GM19328 (cell line): ENCODE data around the gene SMIM3.
"Not testable (repeated sequence)": the region's sequence is repeated elsewhere in the genome, so short reads cannot be mapped to it uniquely, and the experiment has no call there.

Experiments used
- ATAC-seq: cut with Tn5 transposase; IDR thresholded peaks from one replicate; pipeline ENCODE4 v1.9.1; 2021; ENCODE audit warnings: mild to moderate bottlenecking, moderate library complexity; ENCODE audit not compliant: unreplicated experiment

Gene SMIM3

GRCh38 chr5:150793423-150793888 lies 14.9 kb downstream of the SMIM3 start:
- ATAC-seq: not testable (repeated sequence)

- no peak for ATAC-seq
These were observed 16.4 kb downstream of the SMIM3 start for GRCh38 chr5:150794927-150795326.

GRCh38 chr5:150797384-150797783 lies 18.8 kb downstream of the SMIM3 start:
- ATAC-seq: no peak

DNA sequence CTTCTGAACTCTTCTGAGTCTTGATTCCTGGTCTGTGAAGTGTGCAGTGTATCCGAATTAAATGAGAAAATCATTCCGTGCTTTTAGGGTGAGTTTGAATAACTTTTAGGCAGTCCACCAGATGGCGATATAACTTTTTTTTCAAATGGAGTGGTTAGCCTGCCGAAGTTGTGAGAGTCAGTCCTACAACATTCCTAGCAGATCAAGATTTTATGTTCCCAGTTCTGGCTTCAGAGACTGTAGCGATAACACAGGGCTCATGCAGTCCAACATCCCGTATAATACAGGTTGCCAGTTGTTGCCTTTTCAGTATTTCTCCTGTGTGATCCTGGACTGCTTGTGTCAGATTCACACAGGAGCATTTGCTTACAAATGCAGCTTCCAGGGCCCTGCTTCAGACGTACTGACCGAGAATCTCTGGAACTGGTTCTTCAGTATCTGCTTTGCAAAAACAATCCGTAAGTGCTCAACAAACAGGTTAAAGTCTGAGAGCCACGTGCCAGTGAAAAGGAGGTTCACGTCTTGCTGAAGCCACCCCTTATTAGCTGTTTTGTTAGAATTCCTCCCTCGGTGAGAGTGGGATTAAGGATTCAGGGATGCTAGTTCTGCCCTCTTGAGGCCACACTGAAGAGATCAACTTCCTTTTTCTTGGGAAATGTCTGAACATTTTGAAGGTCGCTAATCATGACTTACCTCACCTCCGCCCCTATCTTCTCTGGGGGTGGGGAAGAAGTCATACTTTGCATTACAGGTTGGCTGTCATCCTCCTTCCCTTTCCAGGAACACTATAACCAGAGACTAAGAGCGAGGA lies 22.8 kb downstream of the SMIM3 start:
- no peak for ATAC-seq

GRCh38 chr5:150804388-150804787 lies 25.8 kb downstream of the SMIM3 start:
- ATAC-seq: no peak

DNA sequence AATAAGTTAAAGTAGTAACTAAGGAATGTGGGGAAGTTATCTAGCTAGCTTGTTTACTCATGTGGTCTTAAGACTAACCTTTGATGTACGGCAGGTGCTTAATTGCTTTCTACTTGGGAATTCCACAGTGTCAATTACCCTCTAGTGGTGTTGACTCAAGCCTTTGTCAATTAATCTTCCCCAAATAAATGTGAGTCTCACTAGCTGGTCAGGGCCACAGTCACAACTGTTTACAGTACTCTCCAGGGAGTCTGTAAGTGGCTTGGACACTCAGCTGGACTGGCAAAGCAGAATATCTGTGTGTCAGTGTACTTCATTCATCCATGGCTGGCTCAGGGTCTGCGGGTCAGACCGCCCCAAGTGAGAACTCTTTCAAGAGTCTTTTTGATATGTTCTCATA lies 30.8 kb downstream of the SMIM3 start:
- no peak for ATAC-seq

- no peak for ATAC-seq
These were observed 36.5 kb downstream of the SMIM3 start for GRCh38 chr5:150815010-150815409.

- ATAC-seq: no peak
These were observed 38.4 kb downstream of the SMIM3 start for GRCh38 chr5:150816946-150817345.

- ATAC-seq: no peak
These were observed 51.2 kb downstream of the SMIM3 start for GRCh38 chr5:150829744-150830143.

GRCh38 chr5:150831821-150832220 lies 53.3 kb downstream of the SMIM3 start:
- ATAC-seq: not testable (repeated sequence)

- ATAC-seq: no peak
These were observed 57.5 kb downstream of the SMIM3 start for GRCh38 chr5:150836064-150836463.

- ATAC-seq: no peak
These were observed 58.1 kb downstream of the SMIM3 start for GRCh38 chr5:150836703-150837102.

GRCh38 chr5:150845185-150845859 lies 66.8 kb downstream of the SMIM3 start:
- ATAC-seq: not testable (repeated sequence)

DNA sequence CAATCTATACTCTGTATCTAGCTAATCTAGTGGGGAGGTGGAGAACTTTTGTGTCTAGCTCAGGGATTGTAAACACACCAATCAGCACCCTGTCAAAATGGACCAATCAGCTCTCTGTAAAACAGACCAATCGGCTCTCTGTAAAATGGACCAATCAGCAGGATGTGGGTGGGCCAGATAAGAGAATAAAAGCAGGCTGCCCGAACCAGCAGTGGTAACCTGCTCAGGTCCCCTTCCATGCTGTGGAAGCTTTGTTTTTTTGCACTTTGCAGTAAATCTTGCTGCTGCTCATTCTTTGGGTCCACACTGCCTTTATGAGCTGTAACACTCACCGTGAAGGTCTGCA lies 67.7 kb downstream of the SMIM3 start, which contains the start of gene IRGM:
Gene IRGM (plus strand): TSS at position 214 of the 346 bp plus-strand sequence. CDS start 1,603 bp downstream, outside the sequence.
- ATAC-seq: not testable (repeated sequence)
